Inflammatory macrophage (primary cell): ENCODE results near the gene GYPC.

Experiments
- DNase-seq, 2 donors: peaks; one replicate each; pipeline ENCODE4 v3.0.0-alpha.2; 2020 to 2022

Gene GYPC

GRCh38 chr2:126650994-126651393 lies 5.0 kb upstream of the GYPC start:
- DNase-seq, result no peak

- DNase-seq, result no peak
These were observed 3.6 kb upstream of the GYPC start for GRCh38 chr2:126652323-126652891.

- peak in 1 of 2 donors; percentile 8 for DNase-seq
These were observed 2.8 kb upstream of the GYPC start for GRCh38 chr2:126653109-126653508.

- no peak for DNase-seq
These were observed 2.2 kb upstream of the GYPC start for GRCh38 chr2:126653761-126654160.

- DNase-seq, result no peak
These were observed 907 bp upstream of the GYPC start for GRCh38 chr2:126655051-126655450.

GRCh38 chr2:126656431-126657147 lies 631 bp downstream of the GYPC start:
- DNase-seq, result peak; percentile 20 to 23

- peak; percentile 11 to 24 for DNase-seq
These were observed 1.2 kb downstream of the GYPC start for GRCh38 chr2:126657148-126657635.

GRCh38 chr2:126657636-126658318 lies 1.8 kb downstream of the GYPC start:
- peak; percentile 73 to 74 for DNase-seq

- DNase-seq, result no peak
These were observed 2.5 kb downstream of the GYPC start for GRCh38 chr2:126658319-126658904.

GRCh38 chr2:126658905-126659561 lies 3.1 kb downstream of the GYPC start:
- peak; percentile 71 to 80 for DNase-seq

- DNase-seq, result no peak
These were observed 3.9 kb downstream of the GYPC start for GRCh38 chr2:126659562-126660467.

GRCh38 chr2:126660971-126661370 lies 5.0 kb downstream of the GYPC start:
- DNase-seq, result no peak

GRCh38 chr2:126661702-126662500 lies 5.9 kb downstream of the GYPC start:
- peak; percentile 25 to 36 for DNase-seq

- no peak for DNase-seq
These were observed 6.7 kb downstream of the GYPC start for GRCh38 chr2:126662621-126663020.

- no peak for DNase-seq
These were observed 7.4 kb downstream of the GYPC start for GRCh38 chr2:126663184-126663963.

GRCh38 chr2:126664234-126664633 lies 8.3 kb downstream of the GYPC start:
- DNase-seq, result no peak

- no peak for DNase-seq
These were observed 8.7 kb downstream of the GYPC start for GRCh38 chr2:126664639-126665038.

GRCh38 chr2:126665483-126665882 lies 9.5 kb downstream of the GYPC start:
- no peak for DNase-seq

GRCh38 chr2:126668254-126668653 lies 12.3 kb downstream of the GYPC start:
- no peak for DNase-seq

- no peak for DNase-seq
These were observed 13.8 kb downstream of the GYPC start for GRCh38 chr2:126669772-126670171.
